OCI-LY7 (cell line): ENCODE results near the gene ZYX.

Experiments used
- CTCF ChIP-seq: fragments of 200-600 bp; sonication (generic); conservative IDR thresholded peaks from 2 replicates; pipeline ENCODE4 v1.5.1; 2014; ENCODE audit warnings: mild to moderate bottlenecking, antibody characterized with exemption, low read length, moderate library complexity, mixed read lengths
- EZH2phosphoT487 ChIP-seq: fragments of 200-600 bp; sonication (generic); IDR thresholded peaks from 2 replicates; pipeline ENCODE4 v1.6.1; 2018; ENCODE audit warnings: low read depth, borderline replicate concordance, mild to moderate bottlenecking, mixed run types, antibody characterized with exemption, low read length, moderate library complexity, mixed read lengths

- no peak for TF ChIP-seq CTCF
- no peak for TF ChIP-seq EZH2phosphoT487
Observed at GRCh38 chr7:143379611-143380259, 1.4 kb upstream of the ZYX start.
